ENCODE measurements around the gene EFCAB12. TPM values are rescaled to one million over a fixed set of nuclear protein-coding genes. Genes with fewer than 3 reads are reported as not detected.

The EFCAB12 gene
- total RNA-seq, 1 experiment from 2014 or later = 0.71 TPM

GRCh38 chr3:129410971-129411370 is 17.5 kb downstream of the EFCAB12 start:
- Histone ChIP-seq H3K9me3 (ENCODE audit: low read depth, low read length, poor library complexity, severe bottlenecking) (no peaks in the 10 kb centered on the region), H3K36me3 (ENCODE audit: insufficient read depth, low read length, poor library complexity, severe bottlenecking) (no peaks in the 10 kb centered on the region), H3K4me3 (ENCODE audit: low read depth, low read length, poor library complexity, severe bottlenecking) (no peak overlapping the region), H3K27me3 (replicated peaks; ENCODE audit: insufficient read depth, low read depth, low read length, poor library complexity) (no peaks in the 10 kb centered on the region), H3K4me1 (ENCODE audit: insufficient read depth, low read length, poor library complexity, severe bottlenecking) (peaks cover 7% of the 10 kb centered on the region), H3K27ac (ENCODE audit: low read depth, low read length, poor library complexity, severe bottlenecking) (no peak overlapping the region)
- no TSS peak for BruUV-seq (replicated peaks)
- CTCF ChIA-PET = no interaction called here
- DNase-seq (ENCODE audit: low spot score) = no peak
- TF ChIP-seq CTCF (conservative IDR thresholded peaks at IDR 0.05; ENCODE audit: low read depth, low read length) (no peak), EZH2 (IDR thresholded peaks at IDR 0.05; ENCODE audit: borderline replicate concordance, low read depth, low read length, poor library complexity, severe bottlenecking) (no peak)
- intact Hi-C loops (cut with micrococcal nuclease; ENCODE audit: unreplicated experiment) = no loop called here
- POLR2A ChIA-PET (ENCODE audit: low non-redundant PET) = no interaction called here

- BruUV-seq (replicated peaks) = no TSS peak
- intact Hi-C loops (cut with micrococcal nuclease; ENCODE audit: unreplicated experiment) = no loop called here
- Histone ChIP-seq H3K27me3 (replicated peaks; ENCODE audit: insufficient read depth, low read depth, low read length, poor library complexity) (no peaks in the 10 kb centered on the region), H3K27ac (ENCODE audit: low read depth, low read length, poor library complexity, severe bottlenecking) (no peak overlapping the region), H3K36me3 (ENCODE audit: insufficient read depth, low read length, poor library complexity, severe bottlenecking) (no peaks in the 10 kb centered on the region), H3K9me3 (ENCODE audit: low read depth, low read length, poor library complexity, severe bottlenecking) (no peaks in the 10 kb centered on the region), H3K4me3 (ENCODE audit: low read depth, low read length, poor library complexity, severe bottlenecking) (no peak overlapping the region), H3K4me1 (ENCODE audit: insufficient read depth, low read length, poor library complexity, severe bottlenecking) (peaks cover 7% of the 10 kb centered on the region)
- no peak for DNase-seq (ENCODE audit: low spot score)
- TF ChIP-seq CTCF (conservative IDR thresholded peaks at IDR 0.05; ENCODE audit: low read depth, low read length) (no peak), EZH2 (IDR thresholded peaks at IDR 0.05; ENCODE audit: borderline replicate concordance, low read depth, low read length, poor library complexity, severe bottlenecking) (no peak)
- ChIA-PET CTCF (no interaction called here), POLR2A (ENCODE audit: low non-redundant PET) (no interaction called here)
Observed at GRCh38 chr3:129409541-129409940, 18.9 kb downstream of the EFCAB12 start.

- no peaks in the 10 kb centered on the region for H3K36me3 ChIP-seq (ENCODE audit: insufficient read depth, low read length, poor library complexity, severe bottlenecking)
- no peaks in the 10 kb centered on the region for H3K27me3 ChIP-seq (replicated peaks; ENCODE audit: insufficient read depth, low read depth, low read length, poor library complexity)
- H3K4me3 ChIP-seq (ENCODE audit: low read depth, low read length, poor library complexity, severe bottlenecking) = no peak overlapping the region
- intact Hi-C loops (cut with micrococcal nuclease; ENCODE audit: unreplicated experiment) = no loop called here
- ChIA-PET POLR2A (ENCODE audit: low non-redundant PET) (no interaction called here), CTCF (no interaction called here)
- H3K27ac ChIP-seq (ENCODE audit: low read depth, low read length, poor library complexity, severe bottlenecking) = no peak overlapping the region
- BruUV-seq (replicated peaks) = no TSS peak
- no peaks in the 10 kb centered on the region for H3K9me3 ChIP-seq (ENCODE audit: low read depth, low read length, poor library complexity, severe bottlenecking)
- no peaks in the 10 kb centered on the region for H3K4me1 ChIP-seq (ENCODE audit: insufficient read depth, low read length, poor library complexity, severe bottlenecking)
- DNase-seq (ENCODE audit: low spot score) = no peak
- TF ChIP-seq CTCF (conservative IDR thresholded peaks at IDR 0.05; ENCODE audit: low read depth, low read length) (no peak), EZH2 (IDR thresholded peaks at IDR 0.05; ENCODE audit: borderline replicate concordance, low read depth, low read length, poor library complexity, severe bottlenecking) (no peak)
Observed at GRCh38 chr3:129404610-129405009, 23.8 kb downstream of the EFCAB12 start.

Data from A673 (cell line).